ENCODE data around the gene SALL3.

- no peak for TF ChIP-seq REST (IDR thresholded peaks at IDR 0.05; ENCODE audit: borderline replicate concordance in 1 of 2, low read depth in 1 of 2, low read length in 2 of 2)
- no peak for TF ChIP-seq ZBTB33 (CRISPR knock-in tag; IDR thresholded peaks at IDR 0.05)
- no peak for TF ChIP-seq ATF5 (CRISPR knock-in tag; IDR thresholded peaks at IDR 0.05; ENCODE audit: low read depth)
- TF ChIP-seq CTCF (CRISPR knock-in tag; IDR thresholded peaks at IDR 0.05) = no peak
- no peak for TF ChIP-seq ATF6 (CRISPR knock-in tag; conservative IDR thresholded peaks at IDR 0.05)
- no peak for TF ChIP-seq ZNF331 (CRISPR knock-in tag; IDR thresholded peaks at IDR 0.05)
Observed at GRCh38 chr18:79010802-79011201, 31.2 kb downstream of the SALL3 start.
